Measurements from ENCODE around the gene ETS1.

DNA sequence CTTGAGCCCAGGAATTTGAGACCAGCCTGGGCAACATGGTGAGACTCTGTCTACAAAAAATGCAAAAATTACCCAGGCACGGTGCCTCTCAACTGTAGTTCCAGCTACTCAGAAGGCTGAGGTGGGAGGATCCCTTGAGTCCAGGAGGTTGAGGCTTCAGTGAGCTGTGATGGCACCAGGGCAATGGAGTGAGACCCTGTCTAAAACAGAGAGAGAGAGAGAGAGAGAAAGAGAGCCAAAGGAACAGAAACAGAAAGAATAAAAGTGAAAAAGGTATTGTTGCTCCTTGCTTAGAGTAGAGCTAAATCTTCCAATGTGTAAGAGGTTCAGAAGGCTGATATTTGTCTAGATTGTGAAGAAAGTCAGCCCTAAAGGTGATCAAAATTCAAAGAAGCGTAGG lies 8.9 kb upstream of the ETS1 start:
- no peak for TF ChIP-seq NFRKB (IDR thresholded peaks at IDR 0.05)
- TF ChIP-seq FOXM1 (IDR thresholded peaks at IDR 0.05; ENCODE audit: borderline replicate concordance), result no peak
- TF ChIP-seq ZNF384 (IDR thresholded peaks at IDR 0.05), result no peak

Measured in HEK293T (cell line).